Stimulated activated CD4-positive, alpha-beta T cell treated with anti-CD3 and anti-CD28 coated beads, Interleukin-12 subunit alpha, Interleukin-12 subunit beta, amount 100 ng/mL, for 24 hours (primary cell): ENCODE results near the gene ITIH5.

ENCODE experiments used
- DNase-seq, 2 experiments: peaks; one replicate each; pipeline ENCODE4 v3.0.0-alpha.2; 2020; ENCODE audit warnings: low read depth in 2 of 2

Gene ITIH5

GRCh38 chr10:7583626-7584025, 83.1 kb downstream of the ITIH5 start:
- no peak for DNase-seq

- DNase-seq, result no peak
Observed at GRCh38 chr10:7580520-7580919, 86.2 kb downstream of the ITIH5 start.

- no peak for DNase-seq
Observed at GRCh38 chr10:7579681-7580080, 87.1 kb downstream of the ITIH5 start.

GRCh38 chr10:7577579-7577978, 89.2 kb downstream of the ITIH5 start:
- DNase-seq, result no peak

- DNase-seq, result no peak
Observed at GRCh38 chr10:7577176-7577575, 89.6 kb downstream of the ITIH5 start.

DNA sequence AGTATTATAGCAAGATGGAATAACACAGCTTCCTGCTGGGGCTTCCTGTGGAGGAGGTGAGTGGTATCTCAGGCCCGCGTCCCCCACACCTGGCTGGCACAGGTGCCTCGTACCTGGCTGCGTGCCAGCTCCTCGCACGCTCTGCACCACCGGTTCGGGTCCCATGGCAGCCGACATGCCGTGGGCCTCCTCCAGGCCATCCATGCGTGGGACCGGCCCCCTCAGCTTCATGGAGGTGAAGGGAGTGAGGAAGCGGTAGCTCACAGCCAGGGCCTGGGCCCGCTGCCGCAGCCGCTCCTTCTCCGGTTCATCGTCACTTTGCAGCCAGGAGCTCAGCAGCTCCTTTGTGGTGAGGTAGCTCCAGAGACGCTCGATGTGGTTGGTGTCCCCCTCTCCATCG, 90.4 kb downstream of the ITIH5 start:
- no peak for DNase-seq

- no peak for DNase-seq
Observed at GRCh38 chr10:7572391-7572790, 94.4 kb downstream of the ITIH5 start.

DNA sequence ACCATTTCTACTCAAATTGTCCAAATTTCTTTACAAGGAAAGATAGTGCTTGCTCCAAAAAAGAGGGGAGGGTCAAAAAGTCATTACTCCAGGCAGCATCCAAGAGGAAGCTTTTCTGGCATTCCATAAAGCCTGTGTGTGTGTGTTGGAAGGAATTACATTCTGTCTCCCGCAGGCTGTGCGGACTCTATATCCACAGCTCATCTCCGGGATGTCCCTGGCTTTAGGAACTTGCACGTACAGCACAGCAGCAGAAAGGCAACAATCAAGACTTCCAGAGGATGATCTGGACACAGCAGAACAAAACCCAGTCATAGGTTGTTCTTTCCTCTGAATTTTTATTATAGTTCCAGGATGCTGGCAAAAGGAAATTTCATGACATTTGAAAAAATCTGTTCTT, 94.8 kb downstream of the ITIH5 start:
- no peak for DNase-seq

- no peak for DNase-seq
Observed at GRCh38 chr10:7567911-7568620, 98.7 kb downstream of the ITIH5 start.

DNA sequence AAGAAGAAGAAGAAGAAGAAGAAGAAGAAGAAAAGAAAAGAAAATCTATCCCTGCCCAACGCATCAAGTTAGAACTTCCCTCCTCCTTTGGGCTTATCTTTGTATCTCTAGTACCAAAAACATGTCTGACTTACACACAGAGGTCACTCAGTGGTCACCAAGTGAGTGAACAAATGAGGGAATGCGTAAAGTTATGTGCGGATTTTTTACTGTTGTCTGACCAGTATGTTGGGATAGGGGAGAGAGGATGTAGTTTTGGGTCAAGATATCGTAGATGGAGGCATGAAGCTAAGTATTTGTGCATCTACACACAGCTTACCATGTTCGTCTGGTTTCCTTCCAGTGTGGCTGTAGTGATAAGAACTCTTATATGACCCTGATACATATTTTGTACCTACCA, 99.9 kb downstream of the ITIH5 start:
- no peak for DNase-seq

DNA sequence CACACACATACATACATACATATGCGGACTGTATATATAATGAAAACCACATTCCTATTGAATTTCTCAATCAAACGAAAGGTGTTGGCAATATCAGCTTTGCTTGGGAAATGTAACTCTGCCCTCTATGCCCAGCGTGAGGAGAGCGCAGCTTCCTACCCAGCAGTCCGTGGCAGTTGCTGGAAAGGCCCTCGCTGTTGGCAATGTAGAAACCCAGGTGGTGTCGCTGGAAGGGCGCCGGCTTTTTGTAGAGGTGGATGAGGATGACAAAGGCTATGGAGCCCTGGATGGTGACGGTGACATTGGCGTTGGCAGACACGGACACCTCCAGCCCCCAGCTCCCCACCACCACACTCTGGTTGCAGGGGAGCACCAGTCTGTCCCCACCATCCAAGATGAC, 100.9 kb downstream of the ITIH5 start:
- DNase-seq, result no peak

DNA sequence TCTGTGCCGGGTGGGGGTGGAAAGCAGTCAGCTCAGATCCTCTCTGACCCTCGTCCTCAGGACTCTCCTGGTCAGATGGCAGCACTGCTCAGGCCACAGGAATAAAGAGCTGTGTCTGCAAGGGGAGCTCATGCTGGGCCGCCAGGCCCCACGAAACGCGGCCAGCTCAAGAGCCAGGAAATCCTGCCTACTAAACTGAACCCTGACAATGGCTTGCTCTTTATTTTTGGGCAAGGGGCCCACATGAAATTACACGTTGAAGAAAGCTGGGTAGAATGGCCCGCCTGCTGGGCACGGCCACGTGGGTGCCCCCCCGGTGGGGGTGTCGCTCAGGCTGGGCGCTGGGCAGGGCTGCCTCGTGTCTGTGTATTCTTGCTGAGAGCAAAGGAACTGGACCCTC, 103.0 kb downstream of the ITIH5 start:
- no peak for DNase-seq

DNA sequence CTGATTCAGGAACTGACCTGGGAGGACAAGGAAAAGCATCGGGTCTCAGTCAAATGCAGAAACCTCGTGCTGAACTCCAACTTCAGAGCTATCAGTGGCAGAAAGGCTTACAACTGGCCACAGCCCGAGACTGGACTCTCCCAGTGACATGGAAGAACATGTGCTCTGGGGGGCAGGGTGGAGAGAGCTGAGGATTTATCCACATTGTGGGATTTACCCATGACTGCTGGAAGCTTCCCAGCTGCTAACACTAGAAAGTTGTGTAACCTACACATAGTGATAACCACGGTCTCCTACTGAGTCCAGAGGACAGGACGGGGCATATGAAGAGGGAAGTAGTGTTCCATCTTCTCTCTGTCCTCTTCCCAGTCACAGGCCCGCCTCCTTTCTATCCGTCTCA, 103.4 kb downstream of the ITIH5 start:
- no peak for DNase-seq

GRCh38 chr10:7561985-7562384, 104.8 kb downstream of the ITIH5 start:
- no peak for DNase-seq

DNA sequence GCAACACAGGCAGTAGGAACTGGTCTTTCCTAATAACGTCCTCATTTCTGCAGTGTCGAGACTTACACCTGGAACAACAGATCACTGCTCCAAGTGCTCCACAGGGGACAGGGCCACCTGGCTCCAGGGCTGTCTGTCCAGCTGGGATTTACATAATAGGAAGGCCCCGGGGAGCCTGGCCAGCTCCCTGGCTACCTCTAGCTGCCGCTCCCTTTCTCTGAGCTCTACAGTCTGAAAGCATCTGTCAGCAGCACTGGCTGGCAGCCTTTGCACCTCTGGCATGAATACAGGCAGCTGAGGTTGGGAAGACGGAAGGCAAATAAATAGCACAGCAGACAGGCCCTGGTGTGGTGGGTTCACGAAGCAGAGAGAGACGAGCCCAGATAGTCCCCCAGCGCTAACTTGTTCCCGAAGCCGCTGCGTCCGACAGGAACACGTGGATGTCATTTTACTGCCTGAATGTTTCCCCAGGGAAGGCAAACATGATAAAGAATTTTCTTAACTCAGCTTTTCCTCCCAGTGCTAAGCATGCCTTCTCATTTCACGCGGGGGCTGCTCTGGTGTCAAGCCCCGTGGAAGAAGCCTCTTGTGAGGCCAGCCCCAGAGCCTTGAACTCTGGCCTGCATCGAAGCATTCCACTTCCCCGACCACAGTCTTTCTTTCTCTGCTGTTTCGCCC, 105.4 kb downstream of the ITIH5 start:
- no peak for DNase-seq

- DNase-seq, result no peak
Observed at GRCh38 chr10:7560519-7560918, 106.2 kb downstream of the ITIH5 start.

- no peak for DNase-seq
Observed at GRCh38 chr10:7559386-7559785, 107.4 kb downstream of the ITIH5 start.

DNA sequence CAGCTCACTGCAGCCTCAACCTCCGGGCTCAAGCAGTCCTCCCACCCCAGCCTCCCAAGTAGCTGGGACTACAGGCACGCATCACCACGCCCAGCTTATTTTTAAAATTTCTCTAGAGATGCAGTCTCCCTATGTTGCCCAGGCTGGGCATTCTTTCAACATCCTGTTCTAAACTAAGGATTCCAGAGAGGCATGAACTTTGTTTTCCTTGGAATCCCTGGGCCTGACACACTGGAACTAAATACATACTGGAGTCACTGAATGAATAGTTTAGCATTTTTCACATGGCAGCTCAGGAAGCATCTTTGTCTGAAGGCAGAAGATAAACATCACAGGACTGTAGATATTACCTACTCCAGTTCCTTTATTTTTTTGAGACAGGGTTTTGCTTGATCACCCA, 108.7 kb downstream of the ITIH5 start:
- no peak for DNase-seq

DNA sequence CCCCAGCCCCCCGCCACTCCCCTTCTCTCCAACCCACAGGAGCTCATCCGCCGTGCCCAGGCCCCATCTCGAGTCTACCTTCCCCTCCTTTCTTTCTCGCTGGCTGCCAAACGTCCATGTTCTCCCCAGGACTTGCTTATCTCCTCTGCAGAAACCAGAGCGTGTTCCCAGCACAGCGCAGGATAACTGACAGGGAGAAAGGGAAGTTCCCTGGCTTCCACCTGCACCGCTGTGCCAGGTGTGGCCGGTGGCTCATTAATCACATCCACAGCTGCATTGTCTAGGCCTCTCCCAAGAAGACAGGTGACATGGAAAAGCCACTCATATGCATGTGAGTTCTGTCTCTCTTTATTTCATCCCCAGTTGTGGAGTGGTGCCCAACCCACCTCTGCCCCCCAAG, 113.2 kb downstream of the ITIH5 start:
- no peak for DNase-seq

GRCh38 chr10:7551950-7552716, 114.6 kb downstream of the ITIH5 start:
- DNase-seq, result no peak

DNA sequence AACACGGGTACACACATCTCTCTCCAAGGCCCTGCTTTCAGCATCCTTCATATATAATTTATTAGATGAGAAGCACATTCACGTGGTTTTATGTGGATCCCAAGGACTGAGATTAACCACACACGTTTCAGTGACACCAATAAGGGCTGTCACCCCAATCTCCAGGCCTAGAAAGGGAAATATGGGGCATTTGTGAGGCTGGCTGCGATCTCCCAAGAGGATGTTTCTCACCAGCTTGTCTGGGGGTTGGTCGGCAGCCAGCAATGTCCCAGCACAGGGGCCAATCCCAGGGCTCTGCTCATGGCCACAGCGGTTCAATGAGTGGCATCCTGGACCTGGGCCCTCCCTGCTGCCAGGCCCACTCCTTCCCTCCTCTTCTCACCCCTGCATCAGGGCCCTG, 115.5 kb downstream of the ITIH5 start:
- DNase-seq, result no peak

DNA sequence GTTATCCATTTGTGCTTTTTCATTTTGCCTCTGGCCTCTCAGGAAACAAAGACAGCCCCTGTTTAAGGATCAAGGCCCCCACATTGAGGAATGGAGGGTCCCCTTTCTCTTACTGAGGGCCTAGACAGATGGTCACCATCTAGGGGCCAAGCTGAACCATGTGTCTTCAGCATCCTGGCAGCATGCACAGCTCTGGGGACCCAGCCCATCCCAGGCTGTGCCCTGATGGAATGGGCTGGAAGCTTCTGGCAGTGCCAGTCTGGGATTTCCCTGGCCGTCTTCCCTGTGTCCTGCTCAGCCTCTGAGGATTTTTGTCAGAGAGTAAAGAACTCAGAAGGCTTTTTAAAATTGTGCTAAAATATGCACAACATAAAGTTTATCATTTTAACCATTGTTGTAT, 116.8 kb downstream of the ITIH5 start:
- no peak for DNase-seq

DNA sequence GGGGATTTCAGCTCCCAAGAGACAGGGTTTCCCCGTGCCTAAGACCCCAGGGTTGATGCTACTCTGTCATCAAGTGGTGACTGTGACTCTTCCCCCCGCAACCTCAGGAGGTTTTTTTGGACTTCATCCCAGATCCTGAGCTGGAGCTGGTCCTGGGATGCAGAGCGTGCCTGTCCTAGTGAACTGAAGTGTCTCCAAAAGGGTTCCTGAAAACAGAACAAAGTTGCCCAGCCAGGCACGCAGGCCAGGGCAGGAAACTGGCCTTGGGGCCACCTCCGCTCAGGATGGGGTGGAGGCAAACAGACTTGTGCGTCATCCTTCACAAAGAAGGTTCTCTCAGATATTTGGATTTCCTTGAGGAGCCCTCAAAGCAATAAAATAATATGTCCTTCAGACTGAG, 118.9 kb downstream of the ITIH5 start:
- DNase-seq, result no peak
